ENCODE data around the gene GABRR3. TPM values are rescaled to one million over a fixed set of nuclear protein-coding genes. Genes with fewer than 3 reads are reported as not detected.
A peak's percentile ranks its signal among the peaks of the same experiment; 100 is the strongest.

GABRR3 gene
- polyA plus RNA-seq, 1 of the 3 experiments (the other 2 are of a cell fraction): not detected

- H3K79me2 ChIP-seq (ENCODE audit: insufficient read depth): no peaks in the 10 kb centered on the region
- no peaks in the 10 kb centered on the region for H3K9me2 ChIP-seq
- no peaks in the 10 kb centered on the region for H3F3A ChIP-seq (replicated peaks; ENCODE audit: insufficient read depth)
- no peak overlapping the region for H3K27ac ChIP-seq (ENCODE audit: low read depth in 2 of 2, low read length in 1 of 2)
- H4K20me1 ChIP-seq (ENCODE audit: insufficient read depth): no peaks in the 10 kb centered on the region
- WGBS (ENCODE audit: low lambda C conversion rate): 83% methylated on average over 1 of the region's 1 CpG
- no peaks in the 10 kb centered on the region for H3K9me3 ChIP-seq
- no peak overlapping the region for H2AFZ ChIP-seq (ENCODE audit: low read depth)
- H3K9ac ChIP-seq: no peak overlapping the region
- DNase-seq: no peak
- H3K27me3 ChIP-seq (ENCODE audit: insufficient read depth): no peaks in the 10 kb centered on the region
- peaks cover 43 to 60% of the 10 kb centered on the region in 2 experiments for H3K36me3 ChIP-seq (replicated peaks in 1 of 2; ENCODE audit: control insufficient read depth in 1 of 2, insufficient read depth in 2 of 2, low read length in 1 of 2)
- no peaks in the 10 kb centered on the region for H3K4me1 ChIP-seq (ENCODE audit: control insufficient read depth in 1 of 2, insufficient read depth in 2 of 2, low read depth in 1 of 2, low read length in 1 of 2)
- H3K4me2 ChIP-seq: no peak overlapping the region
- CTCF ChIA-PET: interaction anchor here (0.7 to 3.3 kb wide), 8 partner anchors 13 to 221 kb away, joined by 3 to 17 read pairs (median 4); no protein-coding TSS in a partner anchor
- TF ChIP-seq RAD21 (IDR thresholded peaks at IDR 0.05; ENCODE audit: low read length): peak; percentile 54
- no peak for TF ChIP-seq TEAD4 (IDR thresholded peaks at IDR 0.05; ENCODE audit: borderline replicate concordance, insufficient read depth)
- peak; percentile 21 for TF ChIP-seq CTCF (IDR thresholded peaks at IDR 0.05)
- no peak for TF ChIP-seq NRF1 (IDR thresholded peaks at IDR 0.05; ENCODE audit: low read depth, low read length)
- POLR2A ChIA-PET: no interaction called here
- H3K4me3 ChIP-seq (ENCODE audit: low read depth in 2 of 2, low read length in 1 of 2): no peak overlapping the region
Measured at GRCh38 chr3:97940034-97940433, 95.1 kb downstream of the GABRR3 start.

GRCh38 chr3:97939401-97939800, 95.7 kb downstream of the GABRR3 start:
- Histone ChIP-seq H3K27ac (ENCODE audit: low read depth in 2 of 2, low read length in 1 of 2) (no peak overlapping the region), H3K9me2 (no peaks in the 10 kb centered on the region), H4K20me1 (ENCODE audit: insufficient read depth) (no peaks in the 10 kb centered on the region), H3K9me3 (no peaks in the 10 kb centered on the region), H3K9ac (no peak overlapping the region), H3F3A (replicated peaks; ENCODE audit: insufficient read depth) (no peaks in the 10 kb centered on the region), H2AFZ (ENCODE audit: low read depth) (no peak overlapping the region), H3K4me2 (no peak overlapping the region), H3K79me2 (ENCODE audit: insufficient read depth) (no peaks in the 10 kb centered on the region), H3K4me1 (ENCODE audit: control insufficient read depth in 1 of 2, insufficient read depth in 2 of 2, low read depth in 1 of 2, low read length in 1 of 2) (no peaks in the 10 kb centered on the region), H3K36me3 (replicated peaks in 1 of 2; ENCODE audit: control insufficient read depth in 1 of 2, insufficient read depth in 2 of 2, low read length in 1 of 2) (peaks cover 38 to 54% of the 10 kb centered on the region in 2 experiments), H3K27me3 (ENCODE audit: insufficient read depth) (no peaks in the 10 kb centered on the region), H3K4me3 (ENCODE audit: low read depth in 2 of 2, low read length in 1 of 2) (no peak overlapping the region)
- TF ChIP-seq MXI1 (IDR thresholded peaks at IDR 0.05; ENCODE audit: low read depth, low read length): no peak
- TF ChIP-seq RAD21 (IDR thresholded peaks at IDR 0.05; ENCODE audit: low read length): no peak
- no peak for TF ChIP-seq POLR2AphosphoS5 (IDR thresholded peaks at IDR 0.05; ENCODE audit: low read depth, low read length)
- no peak for DNase-seq
- ChIA-PET CTCF (interaction anchor here (0.7 to 3.3 kb wide), 5 partner anchors 14 to 220 kb away, joined by 3 to 17 read pairs (median 4); no protein-coding TSS in a partner anchor), POLR2A (no interaction called here)
- WGBS (ENCODE audit: low lambda C conversion rate): 97% methylated on average over 2 of the region's 2 CpGs

GRCh38 chr3:97938444-97938843, 96.7 kb downstream of the GABRR3 start:
- Histone ChIP-seq H3K79me2 (ENCODE audit: insufficient read depth) (no peaks in the 10 kb centered on the region), H4K20me1 (ENCODE audit: insufficient read depth) (no peaks in the 10 kb centered on the region), H3K4me2 (no peak overlapping the region), H3K9me2 (no peaks in the 10 kb centered on the region), H3K36me3 (replicated peaks in 1 of 2; ENCODE audit: control insufficient read depth in 1 of 2, insufficient read depth in 2 of 2, low read length in 1 of 2) (peaks cover 28 to 49% of the 10 kb centered on the region in 2 experiments), H3K4me3 (ENCODE audit: low read depth in 2 of 2, low read length in 1 of 2) (no peak overlapping the region), H3K4me1 (ENCODE audit: control insufficient read depth in 1 of 2, insufficient read depth in 2 of 2, low read depth in 1 of 2, low read length in 1 of 2) (no peaks in the 10 kb centered on the region), H2AFZ (ENCODE audit: low read depth) (no peak overlapping the region), H3F3A (replicated peaks; ENCODE audit: insufficient read depth) (no peaks in the 10 kb centered on the region), H3K27ac (ENCODE audit: low read depth in 2 of 2, low read length in 1 of 2) (no peak overlapping the region), H3K27me3 (ENCODE audit: insufficient read depth) (no peaks in the 10 kb centered on the region), H3K9ac (no peak overlapping the region), H3K9me3 (no peaks in the 10 kb centered on the region)
- DNase-seq: no peak
- TF ChIP-seq EZH2phosphoT487 (IDR thresholded peaks at IDR 0.05; ENCODE audit: borderline replicate concordance, low read depth): no peak
- no peak for TF ChIP-seq EP300 (IDR thresholded peaks at IDR 0.05; ENCODE audit: borderline replicate concordance in 1 of 2, low read depth in 1 of 2, low read length in 1 of 2)
- no peak for TF ChIP-seq REST (IDR thresholded peaks at IDR 0.05; ENCODE audit: low read depth, low read length)
- TF ChIP-seq SMC3 (IDR thresholded peaks at IDR 0.05; ENCODE audit: low read depth, low read length): no peak
- no peak for TF ChIP-seq IRF3 (IDR thresholded peaks at IDR 0.05; ENCODE audit: low read depth, low read length)
- ChIA-PET POLR2A (no interaction called here), CTCF (interaction anchor here (1.4 to 3.3 kb wide), 2 partner anchors 13 to 84 kb away, joined by 4 to 17 read pairs; no protein-coding TSS in a partner anchor)
- 92% methylated on average over 1 of the region's 1 CpG for WGBS (ENCODE audit: low lambda C conversion rate)
